GM12892 (cell line): ENCODE measurements around the gene FSHB.

Source experiments
- DNase-seq: peaks from one replicate; pipeline ENCODE4 v3.0.0; 2011; ENCODE audit not compliant: insufficient read length
- FAIRE-seq: peaks from 2 replicates; lab custom pipeline; 2011; peaks lifted over from hg19 to GRCh38; lab: Jason Lieb, UNC
- POLR2A ChIP-seq: IDR thresholded peaks from 2 replicates; pipeline ENCODE4 v1.6.1; 2011; ENCODE audit warnings: low read depth, low read length, control low read depth
- POLR2AphosphoS5 ChIP-seq: IDR thresholded peaks from 2 replicates; pipeline ENCODE4 v1.6.1; 2011; ENCODE audit warnings: low read depth, low read length, control low read depth
- TAF1 ChIP-seq: IDR thresholded peaks from 2 replicates; pipeline ENCODE4 v1.6.1; 2011; ENCODE audit warnings: low read depth, mild to moderate bottlenecking, control low read depth, low read length, borderline replicate concordance

The FSHB gene

DNA sequence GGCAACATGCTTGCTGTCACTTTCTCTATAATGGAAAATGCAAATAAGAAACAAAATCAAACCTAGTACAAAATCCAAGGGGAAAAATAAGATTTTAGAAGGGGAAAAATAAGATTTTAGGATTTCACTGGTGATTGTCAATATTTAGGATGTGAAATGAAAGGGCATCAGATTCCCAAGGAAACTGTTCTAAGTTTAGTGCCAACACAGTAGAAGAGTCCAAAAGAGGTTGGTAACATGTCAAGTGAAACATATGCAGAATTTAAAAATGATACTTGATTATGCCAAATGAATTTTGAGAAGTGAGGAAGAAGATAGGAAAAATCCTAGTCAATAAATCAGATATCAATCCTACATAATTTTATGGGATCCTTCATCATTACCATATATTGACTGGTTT lies 46.4 kb downstream of the FSHB start:
- TF ChIP-seq POLR2A (no peak), TAF1 (no peak), POLR2AphosphoS5 (no peak)
- no peak for FAIRE-seq
- DNase-seq: no peak

DNA sequence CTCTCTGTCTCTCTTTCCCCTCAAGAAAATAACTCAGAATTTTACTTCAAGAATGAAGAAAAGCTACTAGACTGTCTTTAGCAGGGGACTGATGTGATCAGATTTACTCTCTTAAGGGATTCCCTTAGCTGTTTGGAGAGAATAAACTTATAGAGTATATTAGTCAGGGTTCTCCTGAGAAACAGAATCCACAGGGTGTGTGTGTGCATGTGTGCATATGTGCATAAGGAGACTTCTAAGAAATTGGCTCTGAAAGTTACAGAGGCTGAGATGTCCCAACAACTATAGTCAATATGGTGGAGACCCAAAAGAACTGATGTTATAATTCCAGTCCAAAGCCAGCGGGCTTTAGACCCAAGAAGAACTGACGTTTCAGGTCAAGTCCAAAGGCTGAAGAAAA lies 49.0 kb downstream of the FSHB start:
- FAIRE-seq: no peak
- no peak for DNase-seq
- TF ChIP-seq TAF1 (no peak), POLR2AphosphoS5 (no peak)

DNA sequence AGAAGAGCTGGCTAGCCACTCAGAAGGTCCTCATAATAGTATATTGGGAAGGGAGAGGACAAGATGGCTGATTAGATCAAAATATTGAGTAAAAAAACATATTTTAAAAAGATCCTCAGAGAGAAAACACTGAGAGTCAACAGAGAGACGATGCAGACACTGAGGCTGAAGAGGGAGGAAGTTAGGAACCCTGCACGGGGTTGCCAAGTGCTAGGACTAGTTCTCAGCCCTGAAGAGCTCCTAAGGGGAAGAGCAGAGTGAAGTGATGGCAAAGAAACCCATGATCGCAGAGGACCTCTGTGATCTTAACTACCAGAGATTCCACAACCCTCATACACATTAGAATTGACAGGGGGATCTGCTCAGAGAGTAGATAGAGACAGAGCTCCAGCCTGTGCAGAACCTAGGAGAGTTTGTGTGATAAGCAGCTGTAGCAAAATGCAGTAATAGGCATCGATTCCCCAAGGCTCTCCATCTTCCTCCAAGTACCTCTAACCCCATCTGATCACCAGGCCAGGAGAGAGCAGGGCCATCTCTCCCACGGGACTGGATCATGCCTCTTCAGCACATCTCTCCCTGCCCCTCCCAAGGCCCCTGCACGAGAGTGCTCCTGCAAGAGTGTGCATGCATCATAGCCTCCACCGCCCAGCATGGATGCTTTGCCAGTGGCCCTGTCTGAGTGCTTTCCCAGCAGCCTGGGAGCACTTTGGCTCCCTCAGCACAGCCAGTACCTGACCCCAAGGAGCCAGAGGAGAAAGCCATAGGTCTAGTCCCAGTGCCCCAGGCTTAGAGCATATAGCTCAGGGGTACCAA lies 50.9 kb downstream of the FSHB start:
- DNase-seq: no peak
- no peak for TF ChIP-seq POLR2AphosphoS5
- TF ChIP-seq POLR2A: no peak
- no peak for TF ChIP-seq TAF1
- no peak for FAIRE-seq

DNA sequence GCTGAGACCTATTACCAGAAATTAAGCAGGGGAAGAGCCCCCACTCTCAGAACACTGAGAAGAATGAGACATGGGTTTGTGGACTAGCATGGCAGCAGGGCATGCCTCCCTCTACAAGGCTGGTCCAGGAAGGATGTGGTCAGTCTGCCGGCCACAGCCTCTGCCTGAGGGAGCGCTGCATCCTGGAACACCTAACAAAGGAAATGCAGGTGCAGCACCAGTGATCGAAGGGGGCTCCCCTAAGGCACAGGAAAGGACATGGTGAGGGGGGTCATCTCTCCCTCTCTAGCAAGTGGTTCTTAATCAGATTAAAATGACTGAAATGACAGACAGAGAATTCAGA lies 51.4 kb downstream of the FSHB start:
- FAIRE-seq (peak; percentile 82), DNase-seq (no peak)
- TF ChIP-seq POLR2A (no peak), TAF1 (no peak), POLR2AphosphoS5 (no peak)
